HG02981 (cell line): ENCODE results near the gene ANGEL2.
"Not testable (repeated sequence)": the region's sequence is repeated elsewhere in the genome, so short reads cannot be mapped to it uniquely, and the experiment has no call there.

Experiments
- ATAC-seq: cut with Tn5 transposase; IDR thresholded peaks from one replicate; pipeline ENCODE4 v1.9.1; 2021; ENCODE audit warnings: mild to moderate bottlenecking, moderate library complexity; ENCODE audit not compliant: unreplicated experiment

The ANGEL2 gene

GRCh38 chr1:212977781-212978645 is 37.7 kb downstream of the ANGEL2 start:
- ATAC-seq, result no peak

GRCh38 chr1:212976586-212976985 is 39.1 kb downstream of the ANGEL2 start:
- no peak for ATAC-seq

GRCh38 chr1:212975111-212975918 is 40.4 kb downstream of the ANGEL2 start:
- no peak for ATAC-seq

- no peak for ATAC-seq
Observed at GRCh38 chr1:212974711-212975110, 41.0 kb downstream of the ANGEL2 start.

GRCh38 chr1:212973899-212974298 is 41.8 kb downstream of the ANGEL2 start:
- ATAC-seq, result no peak

GRCh38 chr1:212973426-212973825 is 42.2 kb downstream of the ANGEL2 start:
- no peak for ATAC-seq

GRCh38 chr1:212971312-212971711 is 44.4 kb downstream of the ANGEL2 start:
- no peak for ATAC-seq

- no peak for ATAC-seq
Observed at GRCh38 chr1:212970085-212970484, 45.6 kb downstream of the ANGEL2 start.

GRCh38 chr1:212968368-212968863 is 47.3 kb downstream of the ANGEL2 start:
- peak; percentile 51 for ATAC-seq

- peak; percentile 63 for ATAC-seq
Observed at GRCh38 chr1:212967801-212968200, 47.9 kb downstream of the ANGEL2 start.

GRCh38 chr1:212966616-212967015 is 49.1 kb downstream of the ANGEL2 start:
- ATAC-seq, result no peak

GRCh38 chr1:212964993-212965392 is 50.7 kb downstream of the ANGEL2 start:
- ATAC-seq, result not testable (repeated sequence)

GRCh38 chr1:212964102-212964501 is 51.6 kb downstream of the ANGEL2 start:
- no peak for ATAC-seq

- ATAC-seq, result no peak
Observed at GRCh38 chr1:212962509-212962908, 53.2 kb downstream of the ANGEL2 start.

- ATAC-seq, result no peak
Observed at GRCh38 chr1:212960932-212961331, 54.7 kb downstream of the ANGEL2 start.

GRCh38 chr1:212959266-212960220 is 56.1 kb downstream of the ANGEL2 start:
- ATAC-seq, result peak; percentile 71

GRCh38 chr1:212958175-212958574 is 57.5 kb downstream of the ANGEL2 start:
- ATAC-seq, result no peak

GRCh38 chr1:212957546-212957945 is 58.1 kb downstream of the ANGEL2 start:
- no peak for ATAC-seq

GRCh38 chr1:212955961-212956620 is 59.6 kb downstream of the ANGEL2 start:
- no peak for ATAC-seq

GRCh38 chr1:212955098-212955497 is 60.6 kb downstream of the ANGEL2 start:
- no peak for ATAC-seq
